ENCODE measurements around the gene RIMBP2.

RIMBP2 gene

DNA sequence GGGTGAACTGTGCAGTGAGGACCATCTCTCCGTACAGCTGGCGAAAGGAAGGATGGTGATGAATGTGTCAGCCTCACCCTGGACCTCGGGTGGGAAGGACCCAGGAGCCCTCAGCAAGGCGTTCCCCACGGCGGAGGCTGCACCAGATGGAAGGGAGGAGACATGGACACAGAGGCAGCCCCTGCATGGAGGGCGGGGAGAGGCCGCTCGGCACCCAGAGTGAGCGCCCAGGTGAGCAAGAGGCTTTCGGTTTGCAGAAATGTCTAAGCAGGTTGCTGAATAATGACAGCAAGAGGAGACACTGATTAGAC is 268.5 kb downstream of the RIMBP2 start:
- no peaks in the 10 kb centered on the region for H3K4me1 ChIP-seq (ENCODE audit: control insufficient read depth, insufficient read depth, low read length, poor library complexity, severe bottlenecking)
- H3K27ac ChIP-seq (ENCODE audit: insufficient read depth, low read length, poor library complexity, severe bottlenecking) = no peak overlapping the region
- no peak for DNase-seq
- H3K9me3 ChIP-seq (ENCODE audit: control insufficient read depth, low read length) = no peaks in the 10 kb centered on the region
- no peaks in the 10 kb centered on the region for H3K36me3 ChIP-seq (ENCODE audit: control insufficient read depth, insufficient read depth, low read length)
- no peak overlapping the region for H3K4me3 ChIP-seq (ENCODE audit: insufficient read depth, low read depth, low read length, poor library complexity, severe bottlenecking)
- H3K27me3 ChIP-seq (replicated peaks; ENCODE audit: control insufficient read depth, insufficient read depth, low read length, poor library complexity, severe bottlenecking) = no peaks in the 10 kb centered on the region

- no peak overlapping the region for H3K27ac ChIP-seq (ENCODE audit: insufficient read depth, low read length, poor library complexity, severe bottlenecking)
- no peak overlapping the region for H3K4me3 ChIP-seq (ENCODE audit: insufficient read depth, low read depth, low read length, poor library complexity, severe bottlenecking)
- no peak for DNase-seq
- H3K4me1 ChIP-seq (ENCODE audit: control insufficient read depth, insufficient read depth, low read length, poor library complexity, severe bottlenecking) = no peaks in the 10 kb centered on the region
- no peaks in the 10 kb centered on the region for H3K36me3 ChIP-seq (ENCODE audit: control insufficient read depth, insufficient read depth, low read length)
- no peaks in the 10 kb centered on the region for H3K27me3 ChIP-seq (replicated peaks; ENCODE audit: control insufficient read depth, insufficient read depth, low read length, poor library complexity, severe bottlenecking)
- no peaks in the 10 kb centered on the region for H3K9me3 ChIP-seq (ENCODE audit: control insufficient read depth, low read length)
These were observed 269.0 kb downstream of the RIMBP2 start for GRCh38 chr12:130446846-130447654.

DNA sequence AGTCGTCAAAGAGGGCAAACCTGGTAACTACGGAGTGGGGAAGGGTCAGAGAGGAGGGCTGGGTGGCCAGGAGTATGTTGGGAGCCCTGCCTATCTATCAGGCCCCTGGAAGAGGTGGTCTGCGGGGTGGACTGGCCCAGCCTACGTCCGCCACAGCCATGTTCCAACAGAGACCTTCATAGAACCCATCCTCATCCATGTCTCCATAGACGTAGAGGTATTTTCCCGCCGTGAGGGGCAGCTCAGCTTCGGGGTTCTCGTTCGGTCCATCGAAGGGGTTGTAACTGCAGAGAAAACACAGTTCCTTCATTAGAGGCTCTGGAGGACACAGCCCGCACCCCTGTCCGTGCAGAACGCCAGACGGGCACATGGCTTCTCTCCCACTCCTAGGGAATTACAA is 271.1 kb downstream of the RIMBP2 start:
- DNase-seq = no peak
- H3K27ac ChIP-seq (ENCODE audit: insufficient read depth, low read length, poor library complexity, severe bottlenecking) = no peak overlapping the region
- no peaks in the 10 kb centered on the region for H3K9me3 ChIP-seq (ENCODE audit: control insufficient read depth, low read length)

DNA sequence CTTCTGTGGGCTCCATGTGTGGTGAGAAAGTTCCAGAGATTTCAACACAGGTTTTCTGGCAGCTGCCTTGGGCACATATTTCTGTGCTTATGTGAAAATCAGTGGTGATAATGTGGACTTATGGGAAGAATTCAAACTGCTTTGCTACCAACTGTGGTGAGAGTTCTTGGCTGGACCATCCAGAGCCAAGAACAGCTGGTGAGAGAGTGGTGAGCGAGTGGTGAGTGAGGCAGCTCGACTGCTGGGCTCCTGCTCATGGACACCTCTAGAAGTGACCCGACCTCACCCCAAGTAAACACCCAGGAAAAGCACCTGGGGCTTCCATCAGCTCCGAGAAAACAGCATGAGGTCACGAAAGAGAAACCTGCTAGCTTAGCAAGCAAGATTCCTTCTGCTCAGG is 272.0 kb downstream of the RIMBP2 start:
- H3K9me3 ChIP-seq (ENCODE audit: control insufficient read depth, low read length) = no peaks in the 10 kb centered on the region
- H3K4me3 ChIP-seq (ENCODE audit: insufficient read depth, low read depth, low read length, poor library complexity, severe bottlenecking) = no peak overlapping the region
- H3K36me3 ChIP-seq (ENCODE audit: control insufficient read depth, insufficient read depth, low read length) = no peaks in the 10 kb centered on the region
- no peak for DNase-seq
- no peak overlapping the region for H3K27ac ChIP-seq (ENCODE audit: insufficient read depth, low read length, poor library complexity, severe bottlenecking)
- H3K27me3 ChIP-seq (replicated peaks; ENCODE audit: control insufficient read depth, insufficient read depth, low read length, poor library complexity, severe bottlenecking) = no peaks in the 10 kb centered on the region
- H3K4me1 ChIP-seq (ENCODE audit: control insufficient read depth, insufficient read depth, low read length, poor library complexity, severe bottlenecking) = no peaks in the 10 kb centered on the region

More for the DNA sequence above, 271.1 kb downstream of the RIMBP2 start:
- H3K4me3 ChIP-seq (ENCODE audit: insufficient read depth, low read depth, low read length, poor library complexity, severe bottlenecking) = no peak overlapping the region
- H3K27me3 ChIP-seq (replicated peaks; ENCODE audit: control insufficient read depth, insufficient read depth, low read length, poor library complexity, severe bottlenecking) = no peaks in the 10 kb centered on the region
- no peaks in the 10 kb centered on the region for H3K4me1 ChIP-seq (ENCODE audit: control insufficient read depth, insufficient read depth, low read length, poor library complexity, severe bottlenecking)
- no peaks in the 10 kb centered on the region for H3K36me3 ChIP-seq (ENCODE audit: control insufficient read depth, insufficient read depth, low read length)

GRCh38 chr12:130441771-130442760 is 274.0 kb downstream of the RIMBP2 start:
- H3K27ac ChIP-seq (ENCODE audit: insufficient read depth, low read length, poor library complexity, severe bottlenecking) = no peak overlapping the region
- H3K27me3 ChIP-seq (replicated peaks; ENCODE audit: control insufficient read depth, insufficient read depth, low read length, poor library complexity, severe bottlenecking) = no peaks in the 10 kb centered on the region
- no peaks in the 10 kb centered on the region for H3K36me3 ChIP-seq (ENCODE audit: control insufficient read depth, insufficient read depth, low read length)
- H3K9me3 ChIP-seq (ENCODE audit: control insufficient read depth, low read length) = no peaks in the 10 kb centered on the region
- no peak overlapping the region for H3K4me3 ChIP-seq (ENCODE audit: insufficient read depth, low read depth, low read length, poor library complexity, severe bottlenecking)
- DNase-seq = no peak
- no peaks in the 10 kb centered on the region for H3K4me1 ChIP-seq (ENCODE audit: control insufficient read depth, insufficient read depth, low read length, poor library complexity, severe bottlenecking)

DNA sequence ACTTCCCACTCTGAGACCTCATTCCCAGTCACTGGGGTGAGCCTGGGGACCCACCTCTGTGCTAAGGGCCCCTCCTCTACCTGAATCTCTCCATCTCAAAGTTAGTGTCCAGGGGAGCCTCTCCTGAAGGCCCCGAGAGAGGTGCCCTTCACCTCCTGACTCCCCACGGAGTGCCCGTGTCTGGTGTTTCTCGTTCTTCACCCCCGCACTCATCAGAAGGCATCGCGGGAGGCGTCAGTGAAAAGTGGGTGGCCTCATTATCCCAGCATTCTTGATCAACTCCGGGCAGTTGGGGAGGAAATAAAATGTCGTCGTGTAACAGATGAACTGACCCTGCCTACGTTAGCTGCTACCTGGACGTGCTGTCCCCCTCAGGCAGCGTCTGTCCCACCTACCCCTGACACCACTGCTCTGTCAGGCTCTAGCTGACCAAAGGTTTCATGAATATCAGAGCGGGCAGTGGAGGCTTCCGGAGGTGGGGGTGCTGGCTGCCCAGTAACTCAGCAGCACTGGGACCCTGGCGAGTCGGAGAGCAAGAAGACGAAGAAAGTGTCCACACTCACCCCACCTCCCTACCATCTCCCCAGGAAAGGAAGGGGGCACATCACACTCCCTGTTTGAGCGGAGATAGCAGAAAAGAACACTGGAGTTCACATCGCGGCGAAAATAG is 275.6 kb downstream of the RIMBP2 start:
- H3K27ac ChIP-seq (ENCODE audit: insufficient read depth, low read length, poor library complexity, severe bottlenecking) = no peak overlapping the region
- no peak for DNase-seq
- no peak overlapping the region for H3K4me3 ChIP-seq (ENCODE audit: insufficient read depth, low read depth, low read length, poor library complexity, severe bottlenecking)
- H3K27me3 ChIP-seq (replicated peaks; ENCODE audit: control insufficient read depth, insufficient read depth, low read length, poor library complexity, severe bottlenecking) = no peaks in the 10 kb centered on the region
- no peaks in the 10 kb centered on the region for H3K4me1 ChIP-seq (ENCODE audit: control insufficient read depth, insufficient read depth, low read length, poor library complexity, severe bottlenecking)
- H3K36me3 ChIP-seq (ENCODE audit: control insufficient read depth, insufficient read depth, low read length) = no peaks in the 10 kb centered on the region
- H3K9me3 ChIP-seq (ENCODE audit: control insufficient read depth, low read length) = no peaks in the 10 kb centered on the region

GRCh38 chr12:130439250-130439649 is 276.8 kb downstream of the RIMBP2 start:
- DNase-seq = no peak
- no peak overlapping the region for H3K4me3 ChIP-seq (ENCODE audit: insufficient read depth, low read depth, low read length, poor library complexity, severe bottlenecking)
- H3K36me3 ChIP-seq (ENCODE audit: control insufficient read depth, insufficient read depth, low read length) = no peaks in the 10 kb centered on the region
- H3K4me1 ChIP-seq (ENCODE audit: control insufficient read depth, insufficient read depth, low read length, poor library complexity, severe bottlenecking) = no peaks in the 10 kb centered on the region
- H3K27ac ChIP-seq (ENCODE audit: insufficient read depth, low read length, poor library complexity, severe bottlenecking) = no peak overlapping the region
- H3K9me3 ChIP-seq (ENCODE audit: control insufficient read depth, low read length) = no peaks in the 10 kb centered on the region
- H3K27me3 ChIP-seq (replicated peaks; ENCODE audit: control insufficient read depth, insufficient read depth, low read length, poor library complexity, severe bottlenecking) = no peaks in the 10 kb centered on the region

DNA sequence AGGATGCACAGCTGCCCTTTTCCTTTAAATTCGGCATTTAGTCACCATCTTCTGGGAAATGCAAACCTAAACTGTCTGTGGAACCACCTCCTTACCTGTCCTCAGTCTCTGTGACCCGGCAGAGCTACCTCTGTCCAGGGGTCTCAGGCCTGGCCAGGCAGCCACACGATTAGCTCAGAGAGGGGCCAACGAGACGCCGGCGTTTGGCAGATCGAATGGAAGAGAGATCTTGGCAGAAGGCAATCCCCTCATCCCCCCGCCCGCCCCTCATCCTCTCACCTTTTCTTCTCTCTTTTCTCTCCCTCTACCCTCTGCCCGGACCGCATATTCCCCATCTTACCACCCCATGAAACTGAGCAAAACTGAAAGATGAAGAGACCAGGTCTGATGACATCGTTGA is 277.4 kb downstream of the RIMBP2 start:
- Histone ChIP-seq H3K27me3 (replicated peaks; ENCODE audit: control insufficient read depth, insufficient read depth, low read length, poor library complexity, severe bottlenecking) (no peaks in the 10 kb centered on the region), H3K9me3 (ENCODE audit: control insufficient read depth, low read length) (no peaks in the 10 kb centered on the region), H3K4me3 (ENCODE audit: insufficient read depth, low read depth, low read length, poor library complexity, severe bottlenecking) (no peak overlapping the region), H3K27ac (ENCODE audit: insufficient read depth, low read length, poor library complexity, severe bottlenecking) (no peak overlapping the region), H3K36me3 (ENCODE audit: control insufficient read depth, insufficient read depth, low read length) (no peaks in the 10 kb centered on the region), H3K4me1 (ENCODE audit: control insufficient read depth, insufficient read depth, low read length, poor library complexity, severe bottlenecking) (no peaks in the 10 kb centered on the region)
- DNase-seq = no peak

DNA sequence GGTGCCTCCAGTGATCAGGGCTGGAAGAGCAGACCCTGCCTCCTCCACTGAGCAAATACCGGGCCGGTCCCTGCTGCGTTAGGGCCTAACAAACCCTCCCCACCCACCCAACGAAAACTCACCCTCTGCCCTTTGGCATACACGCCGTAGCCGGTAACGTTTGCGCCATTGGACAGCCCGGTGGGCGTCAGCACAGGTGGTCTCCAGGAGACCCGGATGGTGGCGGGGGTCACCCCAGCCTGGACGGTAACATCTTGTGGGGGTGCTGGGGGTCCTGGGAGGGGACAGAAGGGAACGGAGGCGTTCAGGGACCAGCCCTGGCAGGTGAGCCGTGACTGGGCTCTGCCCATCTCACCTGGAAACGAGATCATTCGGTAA is 277.9 kb downstream of the RIMBP2 start:
- Histone ChIP-seq H3K4me3 (ENCODE audit: insufficient read depth, low read depth, low read length, poor library complexity, severe bottlenecking) (no peak overlapping the region), H3K27ac (ENCODE audit: insufficient read depth, low read length, poor library complexity, severe bottlenecking) (no peak overlapping the region), H3K9me3 (ENCODE audit: control insufficient read depth, low read length) (no peaks in the 10 kb centered on the region)

More for the DNA sequence above, 277.9 kb downstream of the RIMBP2 start:
- H3K27me3 ChIP-seq (replicated peaks; ENCODE audit: control insufficient read depth, insufficient read depth, low read length, poor library complexity, severe bottlenecking) = no peaks in the 10 kb centered on the region
- DNase-seq = no peak
- no peaks in the 10 kb centered on the region for H3K4me1 ChIP-seq (ENCODE audit: control insufficient read depth, insufficient read depth, low read length, poor library complexity, severe bottlenecking)
- H3K36me3 ChIP-seq (ENCODE audit: control insufficient read depth, insufficient read depth, low read length) = no peaks in the 10 kb centered on the region
